GM13977 (cell line): ENCODE data around the gene CTLA4.

Source experiments
- DNase-seq: peaks from one replicate; pipeline ENCODE4 v3.0.0; 2012; ENCODE audit warnings: low spot score
- CTCF ChIP-seq: IDR thresholded peaks from 2 replicates; pipeline ENCODE4 v1.5.1; 2012; ENCODE audit warnings: mild to moderate bottlenecking, control low read depth; ENCODE audit not compliant: insufficient read depth; ENCODE audit errors: extremely low read depth, missing control alignments
- in situ Hi-C: fragments of 300-500 bp; cut with MboI; formaldehyde crosslinking; loops from one replicate; pipeline ENCODE4 v1.12.0; 2022; ENCODE audit warnings: low sequenced_read_pairs, low pct_unique_long_range_greater_than_20kb, mixed read lengths, inconsistent platforms; ENCODE audit not compliant: unreplicated experiment

The CTLA4 gene

GRCh38 chr2:203840655-203841205 lies 26.8 kb upstream of the CTLA4 start:
- no peak for DNase-seq
- no peak for TF ChIP-seq CTCF
- in situ Hi-C loops = no loop called here

- in situ Hi-C loops = no loop called here
- DNase-seq = no peak
- TF ChIP-seq CTCF = no peak
Observed at GRCh38 chr2:203841654-203842053, 25.9 kb upstream of the CTLA4 start.

GRCh38 chr2:203842373-203842772 lies 25.2 kb upstream of the CTLA4 start:
- DNase-seq = no peak
- TF ChIP-seq CTCF = no peak
- in situ Hi-C loops = no loop called here

GRCh38 chr2:203846490-203847105 lies 21.0 kb upstream of the CTLA4 start:
- no peak for DNase-seq
- in situ Hi-C loops = no loop called here
- no peak for TF ChIP-seq CTCF

GRCh38 chr2:203849010-203849409 lies 18.6 kb upstream of the CTLA4 start:
- TF ChIP-seq CTCF = no peak
- DNase-seq = no peak
- in situ Hi-C loops = no loop called here

- no peak for TF ChIP-seq CTCF
- DNase-seq = no peak
- in situ Hi-C loops = no loop called here
Observed at GRCh38 chr2:203852760-203853159, 14.8 kb upstream of the CTLA4 start.

- in situ Hi-C loops = no loop called here
Observed at GRCh38 chr2:203853271-203853670, 14.3 kb upstream of the CTLA4 start.

More at GRCh38 chr2:203853271-203853670, 14.3 kb upstream of the CTLA4 start:
- DNase-seq = no peak
- no peak for TF ChIP-seq CTCF
